HepG2 (cell line): Measurements from ENCODE around the gene SLC12A3. TPM values are rescaled to one million over a fixed set of nuclear protein-coding genes. Genes with fewer than 3 reads are reported as not detected.

Experiments
- DNMT1 ChIP-seq: sonication (generic); formaldehyde crosslinking; IDR thresholded peaks from 2 replicates; pipeline ENCODE4 v1.5.1; 2020; ENCODE audit warnings: mild to moderate bottlenecking, missing genetic modification reagents
- EHMT2 ChIP-seq: fragments of 200-600 bp; sonication (generic); IDR thresholded peaks from 2 replicates; pipeline ENCODE4 v1.7.0; 2017; ENCODE audit warnings: antibody characterized with exemption, low read depth, low read length, borderline replicate concordance
- HDAC1 ChIP-seq: sonication (generic); formaldehyde crosslinking; IDR thresholded peaks from 2 replicates; pipeline ENCODE4 v1.5.1; 2020; ENCODE audit warnings: mild to moderate bottlenecking, missing genetic modification reagents
- HOXA3 ChIP-seq: sonication (generic); formaldehyde crosslinking; IDR thresholded peaks from 2 replicates; pipeline ENCODE4 v1.5.0; 2020; ENCODE audit warnings: missing genetic modification reagents
- ISL2 ChIP-seq: sonication (generic); formaldehyde crosslinking; IDR thresholded peaks from 2 replicates; pipeline ENCODE4 v1.5.0; 2020; ENCODE audit warnings: missing genetic modification reagents
- MAFG ChIP-seq: sonication (generic); formaldehyde crosslinking; IDR thresholded peaks from 2 replicates; pipeline ENCODE4 v1.5.1; 2020; ENCODE audit warnings: mild to moderate bottlenecking, missing genetic modification reagents
- MIXL1 ChIP-seq: IDR thresholded peaks from 2 replicates; pipeline ENCODE4 v1.6.1; 2016
- SYNCRIP ChIP-seq: fragments of 200-400 bp; formaldehyde crosslinking; IDR thresholded peaks from 2 replicates; pipeline ENCODE4 v1.6.1; 2018; ENCODE audit warnings: mild to moderate bottlenecking, low read depth, low read length; ENCODE audit not compliant: insufficient read depth
- U2AF1 ChIP-seq: fragments of 200-400 bp; formaldehyde crosslinking; optimal IDR thresholded peaks from 2 replicates; pipeline ENCODE3; 2017; ENCODE audit warnings: mild to moderate bottlenecking, low read depth, low read length
- ZNF230 ChIP-seq: sonication (generic); formaldehyde crosslinking; IDR thresholded peaks from 2 replicates; pipeline ENCODE4 v1.4.0; 2020; ENCODE audit warnings: mild to moderate bottlenecking, missing genetic modification reagents
- ZNF564 ChIP-seq: sonication (generic); formaldehyde crosslinking; IDR thresholded peaks from 2 replicates; pipeline ENCODE4 v1.8.1; 2023; ENCODE audit warnings: mild to moderate bottlenecking, missing genetic modification reagents
- ZNF598 ChIP-seq: sonication (generic); formaldehyde crosslinking; IDR thresholded peaks from 2 replicates; pipeline ENCODE4 v1.5.1; 2020; ENCODE audit warnings: mild to moderate bottlenecking, missing genetic modification reagents, borderline replicate concordance
- ZNF746 ChIP-seq: sonication (generic); formaldehyde crosslinking; IDR thresholded peaks from 2 replicates; pipeline ENCODE4 v1.8.0; 2022; ENCODE audit warnings: mild to moderate bottlenecking, missing genetic modification reagents
- polyA plus RNA-seq, 8 experiments: library from polyadenylated mRNA; depleted of rRNA in 3 of 8; stranded (reverse) in 7 of 8; unstranded in 1 of 8; fragments of >200 nt; fragmentation: Illumina TruSeq in 4 of 8; extraction: Trizol in 4 of 8; gene quantifications; 2 replicates each; pipeline versions ENCODE4 v1.2.1 to v1.2.3, GENCODE V29; 2011 to 2016; ENCODE audit warnings: low read depth in 4 of 8, missing spikeins in 1 of 8, mixed read lengths in 1 of 8; ENCODE audit not compliant: insufficient read depth in 1 of 8
- total RNA-seq, 5 experiments: library from RNA; depleted of rRNA; stranded (reverse); fragments of >200 nt; fragmentation: Illumina TruSeq; extraction: Trizol; gene quantifications; 2 replicates each; pipeline ENCODE4 v1.2.3, GENCODE V29; 2016; ENCODE audit warnings: low read depth in 1 of 5
- TF ChIP-seq, protein P1 (sequence below): sonication (generic); formaldehyde crosslinking; IDR thresholded peaks from 2 replicates; pipeline ENCODE4 v1.5.0; 2020; ENCODE audit warnings: mild to moderate bottlenecking, missing genetic modification reagents, moderate library complexity
- TF ChIP-seq, protein P2 (sequence below): sonication (generic); formaldehyde crosslinking; IDR thresholded peaks from 2 replicates; pipeline ENCODE4 v1.8.1; 2022; ENCODE audit warnings: low read depth, mild to moderate bottlenecking, missing genetic modification reagents
- TF ChIP-seq, protein P3 (sequence below): sonication (generic); formaldehyde crosslinking; IDR thresholded peaks from 2 replicates; pipeline ENCODE4 v1.4.0; 2020; ENCODE audit warnings: missing genetic modification reagents; ENCODE audit errors: not compliant biosample characterization
- TF ChIP-seq, protein P4 (sequence below): sonication (generic); formaldehyde crosslinking; IDR thresholded peaks from 2 replicates; pipeline ENCODE4; 2020; ENCODE audit warnings: missing genetic modification reagents, mild to moderate bottlenecking, borderline replicate concordance
- TF ChIP-seq, protein P5 (sequence below): sonication (generic); formaldehyde crosslinking; IDR thresholded peaks from 2 replicates; pipeline ENCODE4 v1.4.0; 2020; ENCODE audit warnings: missing genetic modification reagents, borderline replicate concordance

Gene SLC12A3
- total and polyA plus RNA-seq, 2 of the 13 experiments (the other 11 are each of a cell fraction or from before 2014, with no cell fraction given) = 6.2 TPM; not detected in 1

DNA sequence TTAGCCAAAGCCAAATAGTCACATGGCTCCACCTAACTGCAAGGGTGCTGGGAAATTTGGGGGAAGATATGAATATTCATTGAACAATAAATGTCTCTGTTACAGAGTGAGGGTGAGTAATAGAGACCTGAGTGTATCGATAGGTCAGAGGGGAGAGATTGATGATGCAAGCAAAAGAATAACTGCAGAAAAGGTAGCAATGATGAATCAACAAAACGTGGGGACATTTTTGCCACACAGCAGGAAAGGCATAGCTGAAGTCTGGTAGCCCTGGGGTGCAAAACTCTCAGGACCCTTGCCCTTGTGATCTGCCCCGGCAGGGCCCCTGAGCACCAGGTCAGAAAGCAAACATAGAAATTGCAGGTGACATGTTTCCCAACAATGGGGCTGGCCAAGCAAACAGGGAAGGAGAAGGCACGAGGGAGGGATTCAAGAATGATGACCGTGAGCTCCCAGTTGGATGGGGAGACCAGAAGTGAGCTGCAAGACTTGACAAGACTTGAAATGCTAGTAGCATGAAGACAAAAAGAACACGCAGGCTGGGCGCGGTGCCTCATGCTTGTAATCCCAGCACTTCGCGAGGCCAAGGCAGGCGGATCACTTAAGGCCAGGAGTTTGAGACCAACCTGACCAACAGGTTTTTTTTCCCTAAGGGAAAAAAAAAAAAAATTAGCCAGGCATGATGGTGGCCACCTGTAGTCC lies 54.2 kb downstream of the SLC12A3 start (continued):
- TF ChIP-seq U2AF1 (no peak), ZNF598 (CRISPR knock-in tag) (no peak), DNMT1 (CRISPR knock-in tag) (no peak), HDAC1 (CRISPR knock-in tag) (peak; percentile 97), ISL2 (peak; percentile 78; the same call in 1 of the 2 replicates), SYNCRIP (no peak), ZNF746 (CRISPR knock-in tag) (peak; percentile 85; the same call in 1 of the 2 replicates), ZNF230 (0 out of 2 replicates have a peak, but pooled peaks have one; percentile 24), MIXL1 (CRISPR knock-in tag) (peak; percentile 86; the same call in 1 of the 2 replicates), EHMT2 (no peak; the same call in 1 of the 2 replicates), HOXA3 (CRISPR knock-in tag) (peak; percentile 93), ZNF564 (CRISPR knock-in tag) (peak; percentile 88; the same call in 1 of the 2 replicates), MAFG (CRISPR knock-in tag) (no peak)
- TF ChIP-seq, protein P1, sequence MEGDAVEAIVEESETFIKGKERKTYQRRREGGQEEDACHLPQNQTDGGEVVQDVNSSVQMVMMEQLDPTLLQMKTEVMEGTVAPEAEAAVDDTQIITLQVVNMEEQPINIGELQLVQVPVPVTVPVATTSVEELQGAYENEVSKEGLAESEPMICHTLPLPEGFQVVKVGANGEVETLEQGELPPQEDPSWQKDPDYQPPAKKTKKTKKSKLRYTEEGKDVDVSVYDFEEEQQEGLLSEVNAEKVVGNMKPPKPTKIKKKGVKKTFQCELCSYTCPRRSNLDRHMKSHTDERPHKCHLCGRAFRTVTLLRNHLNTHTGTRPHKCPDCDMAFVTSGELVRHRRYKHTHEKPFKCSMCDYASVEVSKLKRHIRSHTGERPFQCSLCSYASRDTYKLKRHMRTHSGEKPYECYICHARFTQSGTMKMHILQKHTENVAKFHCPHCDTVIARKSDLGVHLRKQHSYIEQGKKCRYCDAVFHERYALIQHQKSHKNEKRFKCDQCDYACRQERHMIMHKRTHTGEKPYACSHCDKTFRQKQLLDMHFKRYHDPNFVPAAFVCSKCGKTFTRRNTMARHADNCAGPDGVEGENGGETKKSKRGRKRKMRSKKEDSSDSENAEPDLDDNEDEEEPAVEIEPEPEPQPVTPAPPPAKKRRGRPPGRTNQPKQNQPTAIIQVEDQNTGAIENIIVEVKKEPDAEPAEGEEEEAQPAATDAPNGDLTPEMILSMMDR (CRISPR knock-in tag) = peak; percentile 18; the same call in 1 of the 2 replicates
- TF ChIP-seq, protein P2, sequence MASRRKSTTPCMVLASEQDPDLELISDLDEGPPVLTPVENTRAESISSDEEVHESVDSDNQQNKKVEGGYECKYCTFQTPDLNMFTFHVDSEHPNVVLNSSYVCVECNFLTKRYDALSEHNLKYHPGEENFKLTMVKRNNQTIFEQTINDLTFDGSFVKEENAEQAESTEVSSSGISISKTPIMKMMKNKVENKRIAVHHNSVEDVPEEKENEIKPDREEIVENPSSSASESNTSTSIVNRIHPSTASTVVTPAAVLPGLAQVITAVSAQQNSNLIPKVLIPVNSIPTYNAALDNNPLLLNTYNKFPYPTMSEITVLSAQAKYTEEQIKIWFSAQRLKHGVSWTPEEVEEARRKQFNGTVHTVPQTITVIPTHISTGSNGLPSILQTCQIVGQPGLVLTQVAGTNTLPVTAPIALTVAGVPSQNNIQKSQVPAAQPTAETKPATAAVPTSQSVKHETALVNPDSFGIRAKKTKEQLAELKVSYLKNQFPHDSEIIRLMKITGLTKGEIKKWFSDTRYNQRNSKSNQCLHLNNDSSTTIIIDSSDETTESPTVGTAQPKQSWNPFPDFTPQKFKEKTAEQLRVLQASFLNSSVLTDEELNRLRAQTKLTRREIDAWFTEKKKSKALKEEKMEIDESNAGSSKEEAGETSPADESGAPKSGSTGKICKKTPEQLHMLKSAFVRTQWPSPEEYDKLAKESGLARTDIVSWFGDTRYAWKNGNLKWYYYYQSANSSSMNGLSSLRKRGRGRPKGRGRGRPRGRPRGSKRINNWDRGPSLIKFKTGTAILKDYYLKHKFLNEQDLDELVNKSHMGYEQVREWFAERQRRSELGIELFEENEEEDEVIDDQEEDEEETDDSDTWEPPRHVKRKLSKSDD (CRISPR knock-in tag) = peak; percentile 85; the same call in 1 of the 2 replicates
- TF ChIP-seq, protein P3, sequence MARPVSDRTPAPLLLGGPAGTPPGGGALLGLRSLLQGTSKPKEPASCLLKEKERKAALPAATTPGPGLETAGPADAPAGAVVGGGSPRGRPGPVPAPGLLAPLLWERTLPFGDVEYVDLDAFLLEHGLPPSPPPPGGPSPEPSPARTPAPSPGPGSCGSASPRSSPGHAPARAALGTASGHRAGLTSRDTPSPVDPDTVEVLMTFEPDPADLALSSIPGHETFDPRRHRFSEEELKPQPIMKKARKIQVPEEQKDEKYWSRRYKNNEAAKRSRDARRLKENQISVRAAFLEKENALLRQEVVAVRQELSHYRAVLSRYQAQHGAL (CRISPR knock-in tag) = no peak
- TF ChIP-seq, protein P4, sequence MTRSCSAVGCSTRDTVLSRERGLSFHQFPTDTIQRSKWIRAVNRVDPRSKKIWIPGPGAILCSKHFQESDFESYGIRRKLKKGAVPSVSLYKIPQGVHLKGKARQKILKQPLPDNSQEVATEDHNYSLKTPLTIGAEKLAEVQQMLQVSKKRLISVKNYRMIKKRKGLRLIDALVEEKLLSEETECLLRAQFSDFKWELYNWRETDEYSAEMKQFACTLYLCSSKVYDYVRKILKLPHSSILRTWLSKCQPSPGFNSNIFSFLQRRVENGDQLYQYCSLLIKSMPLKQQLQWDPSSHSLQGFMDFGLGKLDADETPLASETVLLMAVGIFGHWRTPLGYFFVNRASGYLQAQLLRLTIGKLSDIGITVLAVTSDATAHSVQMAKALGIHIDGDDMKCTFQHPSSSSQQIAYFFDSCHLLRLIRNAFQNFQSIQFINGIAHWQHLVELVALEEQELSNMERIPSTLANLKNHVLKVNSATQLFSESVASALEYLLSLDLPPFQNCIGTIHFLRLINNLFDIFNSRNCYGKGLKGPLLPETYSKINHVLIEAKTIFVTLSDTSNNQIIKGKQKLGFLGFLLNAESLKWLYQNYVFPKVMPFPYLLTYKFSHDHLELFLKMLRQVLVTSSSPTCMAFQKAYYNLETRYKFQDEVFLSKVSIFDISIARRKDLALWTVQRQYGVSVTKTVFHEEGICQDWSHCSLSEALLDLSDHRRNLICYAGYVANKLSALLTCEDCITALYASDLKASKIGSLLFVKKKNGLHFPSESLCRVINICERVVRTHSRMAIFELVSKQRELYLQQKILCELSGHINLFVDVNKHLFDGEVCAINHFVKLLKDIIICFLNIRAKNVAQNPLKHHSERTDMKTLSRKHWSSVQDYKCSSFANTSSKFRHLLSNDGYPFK (CRISPR knock-in tag) = peak; percentile 72
- TF ChIP-seq, protein P5, sequence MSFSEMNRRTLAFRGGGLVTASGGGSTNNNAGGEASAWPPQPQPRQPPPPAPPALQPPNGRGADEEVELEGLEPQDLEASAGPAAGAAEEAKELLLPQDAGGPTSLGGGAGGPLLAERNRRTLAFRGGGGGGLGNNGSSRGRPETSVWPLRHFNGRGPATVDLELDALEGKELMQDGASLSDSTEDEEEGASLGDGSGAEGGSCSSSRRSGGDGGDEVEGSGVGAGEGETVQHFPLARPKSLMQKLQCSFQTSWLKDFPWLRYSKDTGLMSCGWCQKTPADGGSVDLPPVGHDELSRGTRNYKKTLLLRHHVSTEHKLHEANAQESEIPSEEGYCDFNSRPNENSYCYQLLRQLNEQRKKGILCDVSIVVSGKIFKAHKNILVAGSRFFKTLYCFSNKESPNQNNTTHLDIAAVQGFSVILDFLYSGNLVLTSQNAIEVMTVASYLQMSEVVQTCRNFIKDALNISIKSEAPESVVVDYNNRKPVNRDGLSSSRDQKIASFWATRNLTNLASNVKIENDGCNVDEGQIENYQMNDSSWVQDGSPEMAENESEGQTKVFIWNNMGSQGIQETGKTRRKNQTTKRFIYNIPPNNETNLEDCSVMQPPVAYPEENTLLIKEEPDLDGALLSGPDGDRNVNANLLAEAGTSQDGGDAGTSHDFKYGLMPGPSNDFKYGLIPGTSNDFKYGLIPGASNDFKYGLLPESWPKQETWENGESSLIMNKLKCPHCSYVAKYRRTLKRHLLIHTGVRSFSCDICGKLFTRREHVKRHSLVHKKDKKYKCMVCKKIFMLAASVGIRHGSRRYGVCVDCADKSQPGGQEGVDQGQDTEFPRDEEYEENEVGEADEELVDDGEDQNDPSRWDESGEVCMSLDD (CRISPR knock-in tag) = peak; percentile 97
